HG02798 (cell line): Measurements from ENCODE around the gene SLC43A2.

Source experiments
- ATAC-seq: cut with Tn5 transposase; IDR thresholded peaks from one replicate; pipeline ENCODE4 v1.9.1; 2021; ENCODE audit warnings: mild to moderate bottlenecking; ENCODE audit not compliant: unreplicated experiment, poor library complexity

SLC43A2 gene

DNA sequence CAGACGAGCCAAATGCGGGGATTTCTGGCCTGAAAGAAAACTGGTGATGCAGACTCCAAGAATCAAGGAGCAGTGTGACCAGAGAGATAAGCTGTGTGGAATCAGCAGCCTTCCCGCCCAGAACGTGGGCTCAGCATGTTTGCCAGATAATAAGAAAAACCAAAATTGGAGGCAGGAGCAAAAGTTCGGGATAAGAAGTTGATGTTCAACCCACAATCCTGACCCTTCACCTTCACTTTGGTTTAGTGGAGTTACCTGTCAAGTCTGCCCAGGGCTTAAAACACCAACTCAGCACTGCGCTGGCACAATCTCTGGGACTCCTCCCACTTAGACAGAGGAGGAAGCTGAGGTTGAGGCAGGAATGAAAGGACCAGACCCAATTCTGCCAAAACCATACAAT lies 3.1 kb downstream of the SLC43A2 start:
- ATAC-seq: no peak

DNA sequence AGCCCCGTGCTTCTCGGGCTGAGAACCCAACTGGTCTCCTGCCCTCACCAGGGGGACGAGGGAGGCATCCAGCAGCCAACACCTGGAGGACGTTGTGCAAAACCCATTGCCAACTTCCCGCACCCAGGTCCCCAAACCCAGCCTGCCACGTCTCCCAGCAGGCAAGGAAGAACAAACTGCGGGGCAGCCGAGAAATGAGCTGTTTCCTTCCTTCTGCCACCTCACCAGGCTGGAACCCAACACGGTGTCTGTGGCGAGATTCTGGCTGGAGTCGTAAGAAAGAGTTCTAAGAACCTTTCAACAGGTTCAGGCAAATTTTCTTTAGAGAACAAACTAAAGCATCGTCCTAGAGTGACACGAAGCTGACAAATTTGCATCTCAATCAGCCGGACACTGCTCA lies 3.6 kb downstream of the SLC43A2 start:
- ATAC-seq: no peak

DNA sequence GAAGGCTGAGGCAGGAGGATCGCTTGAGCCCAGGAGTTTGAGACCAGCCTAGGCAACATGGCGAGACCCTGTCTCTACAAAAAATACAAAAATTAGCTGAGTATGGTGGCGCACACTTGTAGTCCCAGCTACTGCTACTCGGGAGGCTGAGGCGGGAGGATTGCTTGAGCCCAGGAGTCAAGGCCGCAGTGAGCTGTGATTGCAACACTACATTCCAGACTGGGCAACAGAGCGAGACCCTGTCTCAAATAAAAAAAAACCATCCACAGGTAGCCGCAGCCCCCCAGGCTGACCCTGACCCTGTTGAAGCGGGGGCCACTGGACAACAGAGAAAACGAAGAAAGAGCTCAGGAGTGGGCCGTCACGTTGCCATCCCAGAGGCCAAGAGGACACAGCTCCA lies 4.0 kb downstream of the SLC43A2 start:
- no peak for ATAC-seq

DNA sequence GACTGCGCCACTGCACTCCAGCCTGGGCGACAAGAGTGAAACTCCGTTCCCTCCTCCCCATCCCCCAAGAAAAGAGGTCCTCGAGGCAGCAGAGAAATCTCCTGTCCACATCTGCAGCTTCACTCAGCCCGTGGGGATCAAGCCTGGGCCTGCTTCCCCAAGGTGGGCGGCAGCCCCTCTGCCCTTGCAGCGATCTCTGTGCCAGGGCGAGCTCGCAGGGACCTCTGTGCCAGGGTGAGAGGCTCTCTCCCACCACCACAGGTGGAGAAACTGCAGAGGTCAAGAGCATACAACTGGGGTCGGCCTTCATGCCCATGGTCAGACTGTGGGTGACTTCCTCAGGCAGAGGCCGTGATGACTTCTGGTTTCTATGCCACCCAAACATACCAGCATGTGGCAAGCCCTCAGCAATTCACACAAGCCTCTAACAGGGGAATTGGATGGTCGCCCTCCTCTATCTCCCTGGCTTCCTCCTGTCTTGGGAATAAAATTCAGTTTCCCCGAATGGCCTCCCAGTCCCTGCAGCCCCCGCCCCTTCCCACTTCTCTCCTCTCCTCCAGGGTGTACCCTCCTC lies 5.5 kb downstream of the SLC43A2 start:
- ATAC-seq: no peak

- no peak for ATAC-seq
These were observed 7.2 kb downstream of the SLC43A2 start for GRCh38 chr17:1621273-1621954.

- ATAC-seq: no peak
These were observed 8.1 kb downstream of the SLC43A2 start for GRCh38 chr17:1620486-1620885.

DNA sequence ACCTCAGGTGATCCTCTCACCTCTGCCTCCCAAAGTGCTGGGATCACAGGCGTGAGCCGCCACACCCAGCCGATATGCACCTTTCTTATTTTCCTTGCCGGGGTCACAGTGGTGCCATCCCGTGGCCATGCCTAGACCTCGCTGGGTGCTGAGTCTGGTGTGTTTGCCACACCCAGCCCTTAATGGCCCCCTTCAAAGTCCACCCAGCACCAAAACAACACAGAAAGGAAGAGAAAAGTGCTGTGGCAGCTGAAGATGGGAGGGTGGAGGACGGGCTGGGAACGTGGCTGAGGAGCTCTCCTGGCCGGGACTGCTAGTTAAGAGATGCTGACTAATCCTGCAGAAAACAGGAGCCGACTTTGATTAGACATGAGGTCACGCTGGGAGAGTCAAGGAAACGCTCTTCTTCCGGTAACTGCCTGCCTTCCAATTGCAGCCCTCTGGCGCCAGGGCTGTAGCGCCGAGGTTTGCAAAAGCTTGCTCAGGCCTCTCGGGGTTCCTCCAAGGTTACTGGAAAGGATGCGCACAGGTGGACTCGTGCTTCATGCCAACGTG lies 10.9 kb downstream of the SLC43A2 start:
- ATAC-seq: no peak

- ATAC-seq: no peak
These were observed 12.5 kb downstream of the SLC43A2 start for GRCh38 chr17:1616101-1616500.

- ATAC-seq: no peak
These were observed 16.2 kb downstream of the SLC43A2 start for GRCh38 chr17:1612400-1612799.

- ATAC-seq: no peak
These were observed 16.9 kb downstream of the SLC43A2 start for GRCh38 chr17:1611715-1612114.

DNA sequence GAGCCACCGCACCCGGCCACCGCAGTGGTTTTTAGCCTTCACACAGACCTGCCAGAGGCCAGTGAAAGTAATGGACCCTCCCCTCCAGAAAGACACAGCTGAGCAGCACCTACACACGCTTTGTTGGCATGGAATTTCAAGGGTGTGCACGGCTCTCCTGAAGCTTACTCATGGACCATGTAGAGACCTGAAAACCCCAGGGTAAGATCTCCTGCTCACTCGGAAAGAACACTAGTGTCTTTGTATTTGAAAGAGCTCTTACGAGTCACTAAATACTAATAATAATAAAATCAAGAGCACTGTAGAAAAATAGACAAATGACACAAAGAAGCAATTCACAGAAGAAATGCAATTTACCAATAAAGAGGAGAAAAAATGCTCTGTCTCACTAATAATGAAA lies 20.0 kb downstream of the SLC43A2 start:
- ATAC-seq: no peak

- ATAC-seq: peak; percentile 8
These were observed 20.7 kb downstream of the SLC43A2 start for GRCh38 chr17:1607971-1608320.

- ATAC-seq: peak; percentile 39
These were observed 22.2 kb downstream of the SLC43A2 start for GRCh38 chr17:1606352-1606985.

GRCh38 chr17:1605681-1606351 lies 22.8 kb downstream of the SLC43A2 start:
- ATAC-seq: no peak

GRCh38 chr17:1604831-1605528 lies 23.7 kb downstream of the SLC43A2 start:
- ATAC-seq: no peak

DNA sequence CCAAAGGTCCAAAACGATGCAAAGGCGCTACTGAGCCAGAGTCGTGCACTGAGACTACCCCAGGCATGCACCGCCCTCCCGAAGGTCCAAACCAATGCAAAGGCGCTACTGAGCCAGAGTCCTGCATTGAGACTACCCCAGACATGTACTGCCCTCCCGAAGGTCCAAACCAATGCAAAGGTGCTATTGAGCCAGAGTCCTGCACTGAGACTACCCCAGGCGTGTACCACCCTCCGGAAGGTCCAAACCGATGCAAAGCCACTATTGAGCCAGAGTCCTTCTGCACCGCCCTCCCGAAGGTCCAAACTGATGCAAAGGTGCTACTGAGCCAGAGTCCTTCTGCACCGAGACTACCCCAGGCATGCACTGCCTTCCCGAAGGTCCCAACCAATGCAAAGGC lies 27.1 kb downstream of the SLC43A2 start:
- ATAC-seq: no peak

GRCh38 chr17:1598399-1599095 lies 30.1 kb downstream of the SLC43A2 start:
- ATAC-seq: no peak

GRCh38 chr17:1597861-1598342 lies 30.7 kb downstream of the SLC43A2 start:
- ATAC-seq: no peak

DNA sequence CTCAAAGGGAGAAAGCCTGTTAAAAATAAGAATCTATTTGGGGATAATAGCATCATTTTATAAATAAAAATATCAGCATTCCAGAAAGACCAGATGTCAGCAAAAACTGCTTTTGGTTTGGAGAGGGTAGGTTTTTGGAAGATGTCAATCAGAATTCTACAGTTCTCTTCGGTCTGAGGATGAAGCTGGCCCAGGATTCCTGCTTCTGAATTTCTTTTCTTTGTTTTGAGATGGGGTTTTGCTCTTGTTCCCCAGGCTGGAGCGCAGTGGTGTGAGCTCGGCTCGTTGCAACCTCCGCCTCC lies 35.1 kb downstream of the SLC43A2 start:
- no peak for ATAC-seq
